ENCODE results near the gene ABCB8. TPM values are rescaled to one million over a fixed set of nuclear protein-coding genes. Genes with fewer than 3 reads are reported as not detected.

The ABCB8 gene
- total RNA-seq, 1 donor, result 30.9 TPM

GRCh38 chr7:151013356-151013732 lies 14.9 kb upstream of the ABCB8 start:
- no peak for TF ChIP-seq CTCF (IDR thresholded peaks at IDR 0.05; ENCODE audit: insufficient read depth, low read length)
- no peak for DNase-seq (ENCODE audit: low read depth)
- H3K4me3 ChIP-seq (ENCODE audit: low read depth, low read length), result no peak overlapping the region

GRCh38 chr7:151013733-151014497 lies 14.3 kb upstream of the ABCB8 start:
- peak; percentile 2 for TF ChIP-seq CTCF (IDR thresholded peaks at IDR 0.05; ENCODE audit: insufficient read depth, low read length)
- DNase-seq (ENCODE audit: low read depth), result no peak
- peak overlapping the region; percentile 39 for H3K4me3 ChIP-seq (ENCODE audit: low read depth, low read length)

GRCh38 chr7:151014950-151015349 lies 13.3 kb upstream of the ABCB8 start:
- H3K4me3 ChIP-seq (ENCODE audit: low read depth, low read length), result no peak overlapping the region
- DNase-seq (ENCODE audit: low read depth), result no peak
- no peak for TF ChIP-seq CTCF (IDR thresholded peaks at IDR 0.05; ENCODE audit: insufficient read depth, low read length)

- no peak for TF ChIP-seq CTCF (IDR thresholded peaks at IDR 0.05; ENCODE audit: insufficient read depth, low read length)
- no peak for DNase-seq (ENCODE audit: low read depth)
- no peak overlapping the region for H3K4me3 ChIP-seq (ENCODE audit: low read depth, low read length)
Observed at GRCh38 chr7:151015967-151016366, 12.3 kb upstream of the ABCB8 start.

- no peak for DNase-seq (ENCODE audit: low read depth)
- no peak for TF ChIP-seq CTCF (IDR thresholded peaks at IDR 0.05; ENCODE audit: insufficient read depth, low read length)
- H3K4me3 ChIP-seq (ENCODE audit: low read depth, low read length), result no peak overlapping the region
Observed at GRCh38 chr7:151016505-151016904, 11.7 kb upstream of the ABCB8 start.

GRCh38 chr7:151016942-151017341 lies 11.3 kb upstream of the ABCB8 start:
- TF ChIP-seq CTCF (IDR thresholded peaks at IDR 0.05; ENCODE audit: insufficient read depth, low read length), result no peak
- H3K4me3 ChIP-seq (ENCODE audit: low read depth, low read length), result no peak overlapping the region
- DNase-seq (ENCODE audit: low read depth), result no peak

All from fibroblast of the aortic adventitia (primary cell).